ENCODE results near the gene GDPD5. TPM values are rescaled to one million over a fixed set of nuclear protein-coding genes. Genes with fewer than 3 reads are reported as not detected.
A peak's percentile ranks its signal among the peaks of the same experiment; 100 is the strongest.

GDPD5 gene
- total RNA-seq, 6 donors from 2014 or later, result 5.7 to 34.6 (median 14.0) TPM

DNA sequence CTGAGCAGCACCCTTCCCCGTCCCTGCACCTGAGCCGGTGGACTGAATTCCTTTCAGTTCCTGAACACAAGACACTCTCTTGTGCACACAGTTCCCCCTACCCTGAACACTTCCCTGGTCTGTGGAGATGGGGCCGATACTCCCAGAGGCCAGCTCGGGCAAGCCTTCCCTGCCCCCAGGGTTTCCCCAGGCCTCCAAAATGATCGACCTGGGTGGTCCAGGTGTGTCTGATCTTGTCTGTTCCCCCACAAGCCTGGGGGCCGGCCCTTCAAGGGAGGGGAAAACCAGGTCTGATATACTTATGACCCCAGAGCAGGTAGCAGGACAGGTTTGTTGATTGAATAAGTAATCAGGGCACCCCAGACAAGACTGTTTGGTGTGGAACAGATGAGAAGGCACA lies 52.1 kb downstream of the GDPD5 start:
- no peaks in the 10 kb centered on the region for H3K27me3 ChIP-seq
- H3K27ac ChIP-seq, result peak overlapping the region in 3 of 4 donors; percentile 1 to 74 (median 72)
- ATAC-seq (ENCODE audit: low FRiP score in 2 of 2) (no peak), DNase-seq (no peak)
- H3K4me1 ChIP-seq, result peaks cover 39 to 44% (median 41%) of the 10 kb centered on the region in 4 donors
- no peak for TF ChIP-seq POLR2A (IDR thresholded peaks at IDR 0.05)
- no peak for TF ChIP-seq POLR2AphosphoS5 (IDR thresholded peaks at IDR 0.05)
- TF ChIP-seq, protein P1, sequence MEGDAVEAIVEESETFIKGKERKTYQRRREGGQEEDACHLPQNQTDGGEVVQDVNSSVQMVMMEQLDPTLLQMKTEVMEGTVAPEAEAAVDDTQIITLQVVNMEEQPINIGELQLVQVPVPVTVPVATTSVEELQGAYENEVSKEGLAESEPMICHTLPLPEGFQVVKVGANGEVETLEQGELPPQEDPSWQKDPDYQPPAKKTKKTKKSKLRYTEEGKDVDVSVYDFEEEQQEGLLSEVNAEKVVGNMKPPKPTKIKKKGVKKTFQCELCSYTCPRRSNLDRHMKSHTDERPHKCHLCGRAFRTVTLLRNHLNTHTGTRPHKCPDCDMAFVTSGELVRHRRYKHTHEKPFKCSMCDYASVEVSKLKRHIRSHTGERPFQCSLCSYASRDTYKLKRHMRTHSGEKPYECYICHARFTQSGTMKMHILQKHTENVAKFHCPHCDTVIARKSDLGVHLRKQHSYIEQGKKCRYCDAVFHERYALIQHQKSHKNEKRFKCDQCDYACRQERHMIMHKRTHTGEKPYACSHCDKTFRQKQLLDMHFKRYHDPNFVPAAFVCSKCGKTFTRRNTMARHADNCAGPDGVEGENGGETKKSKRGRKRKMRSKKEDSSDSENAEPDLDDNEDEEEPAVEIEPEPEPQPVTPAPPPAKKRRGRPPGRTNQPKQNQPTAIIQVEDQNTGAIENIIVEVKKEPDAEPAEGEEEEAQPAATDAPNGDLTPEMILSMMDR (IDR thresholded peaks at IDR 0.05), result no peak
- no peak for TF ChIP-seq EP300 (IDR thresholded peaks at IDR 0.05)
- 83 to 89% methylated on average over 4 to 5 of the region's 6 CpGs for WGBS, 2 donors
- H3K9me3 ChIP-seq, result no peaks in the 10 kb centered on the region
- no peaks in the 10 kb centered on the region for H3K36me3 ChIP-seq
- H3K4me3 ChIP-seq, result no peak overlapping the region

- Histone ChIP-seq H3K36me3 (no peaks in the 10 kb centered on the region), H3K4me1 (peaks cover 45 to 54% (median 50%) of the 10 kb centered on the region in 4 donors), H3K4me3 (no peak overlapping the region), H3K27ac (no peak overlapping the region), H3K27me3 (no peaks in the 10 kb centered on the region), H3K9me3 (no peaks in the 10 kb centered on the region)
- TF ChIP-seq POLR2A (IDR thresholded peaks at IDR 0.05), result no peak
- TF ChIP-seq POLR2AphosphoS5 (IDR thresholded peaks at IDR 0.05), result no peak
- TF ChIP-seq, protein P1 (IDR thresholded peaks at IDR 0.05), result no peak
- no peak for TF ChIP-seq EP300 (IDR thresholded peaks at IDR 0.05)
- 94 to 98% methylated on average over 5 of the region's 5 CpGs for WGBS, 2 donors
- ATAC-seq (ENCODE audit: low FRiP score in 2 of 2) (no peak), DNase-seq (no peak)
These were observed 53.5 kb downstream of the GDPD5 start for GRCh38 chr11:75472081-75472732.

DNA sequence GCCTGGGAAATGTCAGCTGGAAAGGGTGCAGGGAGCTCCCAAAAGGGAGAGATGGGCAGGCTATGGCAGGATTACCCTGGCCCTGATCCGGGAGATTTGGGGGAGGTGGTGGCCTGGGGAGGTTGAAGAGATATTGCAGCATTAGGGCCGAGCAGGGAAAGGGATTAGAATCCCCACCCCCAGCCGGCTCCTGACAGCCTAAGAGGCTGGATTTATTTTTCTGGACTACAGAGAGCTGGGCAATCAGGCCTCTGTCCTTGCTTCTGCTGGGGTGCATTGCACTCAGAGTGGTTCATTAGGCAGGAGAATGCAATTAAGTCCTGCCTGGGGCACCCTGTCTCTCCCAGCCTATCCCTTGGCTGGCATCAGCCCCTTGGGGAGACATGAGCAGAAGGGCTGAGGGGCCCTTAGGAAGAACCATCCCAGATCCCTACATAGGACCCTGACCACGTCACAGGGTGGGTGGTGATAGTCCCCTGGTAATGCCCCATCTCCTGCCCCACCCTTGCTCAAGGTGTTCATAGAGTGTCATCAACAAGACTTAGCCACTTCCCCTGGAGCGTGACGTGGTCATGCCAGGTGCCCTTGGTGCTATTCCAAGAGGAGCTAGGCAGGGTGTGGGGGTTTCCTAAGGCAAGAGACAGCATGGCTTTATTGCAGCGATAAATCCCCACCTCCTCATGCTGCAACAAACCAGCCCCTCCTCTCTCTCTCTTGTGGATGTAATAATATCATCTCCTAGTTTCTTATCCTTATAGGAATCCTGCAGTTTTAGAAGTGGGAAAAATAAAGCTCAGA lies 54.4 kb downstream of the GDPD5 start:
- H3K4me3 ChIP-seq, result no peak overlapping the region
- DNase-seq (no peak), ATAC-seq (ENCODE audit: low FRiP score in 2 of 2) (no peak)
- peaks cover 44 to 50% (median 47%) of the 10 kb centered on the region in 4 donors for H3K4me1 ChIP-seq
- H3K27me3 ChIP-seq, result no peaks in the 10 kb centered on the region
- 88 to 92% methylated on average over 5 to 7 of the region's 7 CpGs for WGBS, 2 donors
- no peaks in the 10 kb centered on the region for H3K36me3 ChIP-seq
- no peaks in the 10 kb centered on the region for H3K9me3 ChIP-seq
- TF ChIP-seq, protein P1 (IDR thresholded peaks at IDR 0.05), result no peak
- TF ChIP-seq EP300 (IDR thresholded peaks at IDR 0.05) (no peak), POLR2A (IDR thresholded peaks at IDR 0.05) (no peak), POLR2AphosphoS5 (IDR thresholded peaks at IDR 0.05) (no peak)
- H3K27ac ChIP-seq, result no peak overlapping the region

DNA sequence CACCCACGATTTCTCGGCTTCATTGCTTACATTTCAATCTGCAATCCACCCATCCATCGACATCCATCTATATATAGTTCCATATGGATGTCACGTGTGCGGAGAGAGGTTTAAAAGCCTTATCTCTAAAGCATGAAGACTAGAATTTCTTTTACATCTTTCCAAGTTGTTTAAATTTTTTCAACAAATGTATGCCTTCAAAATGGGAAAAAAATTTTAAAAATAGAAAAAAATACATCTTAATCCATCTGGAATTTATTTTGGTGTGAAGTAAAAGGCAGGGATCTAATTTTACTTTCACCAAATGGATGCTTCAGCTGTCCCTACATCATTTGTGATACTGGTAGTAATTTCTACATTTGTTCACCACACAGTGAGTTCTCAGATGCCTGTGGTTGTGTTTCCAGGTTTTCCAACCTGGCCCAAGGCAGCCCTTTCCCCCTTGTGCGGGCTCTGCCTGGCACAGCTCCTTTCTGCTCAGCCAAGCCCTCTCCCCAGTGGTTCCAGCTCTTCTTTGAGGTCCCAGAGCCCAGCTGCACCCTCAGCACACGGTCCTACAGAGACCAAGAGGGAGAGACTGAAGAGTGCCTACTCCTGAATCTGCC lies 55.2 kb downstream of the GDPD5 start:
- H3K4me3 ChIP-seq, result no peak overlapping the region
- ATAC-seq (ENCODE audit: low FRiP score in 2 of 2) (no peak), DNase-seq (no peak)
- no peaks in the 10 kb centered on the region for H3K9me3 ChIP-seq
- H3K27ac ChIP-seq, result no peak overlapping the region
- H3K36me3 ChIP-seq, result no peaks in the 10 kb centered on the region
- TF ChIP-seq POLR2AphosphoS5 (IDR thresholded peaks at IDR 0.05) (no peak), EP300 (IDR thresholded peaks at IDR 0.05) (no peak), POLR2A (IDR thresholded peaks at IDR 0.05) (no peak)
- TF ChIP-seq, protein P1 (IDR thresholded peaks at IDR 0.05), result no peak
- WGBS, 2 donors, result 90 to 93% methylated on average over 7 of the region's 7 CpGs
- H3K4me1 ChIP-seq, result peaks cover 41 to 50% (median 47%) of the 10 kb centered on the region in 4 donors
- H3K27me3 ChIP-seq, result no peaks in the 10 kb centered on the region
